ENCODE measurements around the gene BTNL3.

DNA sequence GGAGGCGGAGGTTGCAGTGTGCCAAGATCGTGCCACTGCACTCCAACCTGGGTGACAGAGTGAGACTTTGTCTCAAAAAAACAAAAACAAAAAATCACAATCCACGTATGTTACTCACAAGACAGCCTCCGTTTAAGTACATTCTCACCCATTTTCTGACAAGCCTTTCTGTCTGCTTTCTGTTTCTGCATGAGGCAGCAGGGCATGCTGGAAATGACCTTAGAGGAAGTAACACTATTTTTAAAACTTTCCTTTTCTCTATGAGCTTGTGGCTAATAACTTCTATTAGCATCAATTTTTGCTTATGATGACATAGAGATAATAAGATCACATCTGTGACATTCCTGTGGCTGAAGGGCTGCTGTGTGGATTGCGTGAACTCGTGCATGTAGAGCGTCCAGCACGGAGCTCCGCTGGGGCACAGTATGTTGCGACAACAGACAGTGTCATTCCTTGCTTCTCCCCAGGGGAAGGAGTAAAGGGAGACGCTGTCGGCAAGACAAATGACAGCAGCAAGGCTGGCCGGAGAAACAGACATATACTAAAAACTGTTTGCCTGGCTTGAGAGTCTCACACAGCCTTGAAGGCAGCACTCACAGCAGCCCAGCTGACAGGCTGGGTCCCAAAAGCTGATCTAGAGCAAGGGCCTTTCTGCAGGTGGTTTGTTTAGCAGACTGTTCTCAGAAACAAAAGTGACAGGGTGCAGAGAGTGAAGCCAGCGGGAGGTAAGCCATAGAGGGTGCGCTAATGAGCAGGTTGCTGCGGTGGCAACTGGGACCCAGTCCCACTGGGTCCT lies 1.6 kb downstream of the BTNL3 start:
- TF ChIP-seq SIN3A (IDR thresholded peaks at IDR 0.05; ENCODE audit: borderline replicate concordance, insufficient read depth, low read length): no peak
- TF ChIP-seq POLR2AphosphoS5 (IDR thresholded peaks at IDR 0.05; ENCODE audit: low read depth, low read length): no peak
- TF ChIP-seq, protein P1, sequence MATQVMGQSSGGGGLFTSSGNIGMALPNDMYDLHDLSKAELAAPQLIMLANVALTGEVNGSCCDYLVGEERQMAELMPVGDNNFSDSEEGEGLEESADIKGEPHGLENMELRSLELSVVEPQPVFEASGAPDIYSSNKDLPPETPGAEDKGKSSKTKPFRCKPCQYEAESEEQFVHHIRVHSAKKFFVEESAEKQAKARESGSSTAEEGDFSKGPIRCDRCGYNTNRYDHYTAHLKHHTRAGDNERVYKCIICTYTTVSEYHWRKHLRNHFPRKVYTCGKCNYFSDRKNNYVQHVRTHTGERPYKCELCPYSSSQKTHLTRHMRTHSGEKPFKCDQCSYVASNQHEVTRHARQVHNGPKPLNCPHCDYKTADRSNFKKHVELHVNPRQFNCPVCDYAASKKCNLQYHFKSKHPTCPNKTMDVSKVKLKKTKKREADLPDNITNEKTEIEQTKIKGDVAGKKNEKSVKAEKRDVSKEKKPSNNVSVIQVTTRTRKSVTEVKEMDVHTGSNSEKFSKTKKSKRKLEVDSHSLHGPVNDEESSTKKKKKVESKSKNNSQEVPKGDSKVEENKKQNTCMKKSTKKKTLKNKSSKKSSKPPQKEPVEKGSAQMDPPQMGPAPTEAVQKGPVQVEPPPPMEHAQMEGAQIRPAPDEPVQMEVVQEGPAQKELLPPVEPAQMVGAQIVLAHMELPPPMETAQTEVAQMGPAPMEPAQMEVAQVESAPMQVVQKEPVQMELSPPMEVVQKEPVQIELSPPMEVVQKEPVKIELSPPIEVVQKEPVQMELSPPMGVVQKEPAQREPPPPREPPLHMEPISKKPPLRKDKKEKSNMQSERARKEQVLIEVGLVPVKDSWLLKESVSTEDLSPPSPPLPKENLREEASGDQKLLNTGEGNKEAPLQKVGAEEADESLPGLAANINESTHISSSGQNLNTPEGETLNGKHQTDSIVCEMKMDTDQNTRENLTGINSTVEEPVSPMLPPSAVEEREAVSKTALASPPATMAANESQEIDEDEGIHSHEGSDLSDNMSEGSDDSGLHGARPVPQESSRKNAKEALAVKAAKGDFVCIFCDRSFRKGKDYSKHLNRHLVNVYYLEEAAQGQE (IDR thresholded peaks at IDR 0.05; ENCODE audit: insufficient read depth in 1 of 2, low read depth in 2 of 2, low read length in 2 of 2): no peak
